Measurements from ENCODE around the gene PGA5.

DNA sequence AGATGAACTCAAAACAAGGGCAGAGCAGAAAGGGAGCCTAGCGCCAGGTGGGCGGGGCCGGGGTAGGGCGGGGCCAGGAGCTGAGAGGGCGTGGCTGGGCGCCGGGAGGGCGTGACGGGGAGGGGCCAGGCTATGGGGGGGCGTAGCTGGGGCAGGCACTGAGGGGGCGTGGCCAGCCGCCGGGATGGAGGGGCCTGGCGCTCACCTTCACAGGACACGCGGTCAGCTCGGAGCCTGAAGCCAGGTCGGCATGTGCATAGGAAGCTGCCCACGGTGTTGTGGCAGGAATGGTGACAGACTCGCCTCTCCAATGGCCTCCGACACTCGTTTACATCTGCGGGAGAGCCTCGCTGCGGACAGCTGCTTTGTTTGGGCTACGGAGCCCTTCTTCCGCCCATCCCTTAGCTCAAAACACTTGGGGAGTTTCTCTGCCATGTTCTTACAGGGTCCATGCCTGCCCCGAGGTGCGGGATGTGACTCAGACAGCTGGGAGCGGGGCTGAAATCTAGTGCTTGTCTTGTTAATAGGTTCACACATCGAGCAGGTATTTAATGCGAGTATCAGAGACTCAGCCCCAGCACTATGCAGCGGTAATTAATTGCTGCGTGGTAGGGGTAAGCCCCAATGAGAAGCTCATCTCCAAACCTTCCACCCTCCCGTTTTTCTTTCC, 40.7 kb downstream of the PGA5 start:
- no peak for TF ChIP-seq EP300 (IDR thresholded peaks at IDR 0.05)
- TF ChIP-seq, protein P1, sequence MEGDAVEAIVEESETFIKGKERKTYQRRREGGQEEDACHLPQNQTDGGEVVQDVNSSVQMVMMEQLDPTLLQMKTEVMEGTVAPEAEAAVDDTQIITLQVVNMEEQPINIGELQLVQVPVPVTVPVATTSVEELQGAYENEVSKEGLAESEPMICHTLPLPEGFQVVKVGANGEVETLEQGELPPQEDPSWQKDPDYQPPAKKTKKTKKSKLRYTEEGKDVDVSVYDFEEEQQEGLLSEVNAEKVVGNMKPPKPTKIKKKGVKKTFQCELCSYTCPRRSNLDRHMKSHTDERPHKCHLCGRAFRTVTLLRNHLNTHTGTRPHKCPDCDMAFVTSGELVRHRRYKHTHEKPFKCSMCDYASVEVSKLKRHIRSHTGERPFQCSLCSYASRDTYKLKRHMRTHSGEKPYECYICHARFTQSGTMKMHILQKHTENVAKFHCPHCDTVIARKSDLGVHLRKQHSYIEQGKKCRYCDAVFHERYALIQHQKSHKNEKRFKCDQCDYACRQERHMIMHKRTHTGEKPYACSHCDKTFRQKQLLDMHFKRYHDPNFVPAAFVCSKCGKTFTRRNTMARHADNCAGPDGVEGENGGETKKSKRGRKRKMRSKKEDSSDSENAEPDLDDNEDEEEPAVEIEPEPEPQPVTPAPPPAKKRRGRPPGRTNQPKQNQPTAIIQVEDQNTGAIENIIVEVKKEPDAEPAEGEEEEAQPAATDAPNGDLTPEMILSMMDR (IDR thresholded peaks at IDR 0.05): no peak
- TF ChIP-seq POLR2AphosphoS5 (IDR thresholded peaks at IDR 0.05): no peak
